HK-2 (cell line): ENCODE results near the gene PARP3.

Experiments used
- DNase-seq: peaks from one replicate; pipeline ENCODE4 v3.0.0-alpha.2; 2018; ENCODE audit not compliant: unreplicated experiment

Gene PARP3

GRCh38 chr3:51966922-51967383 is 24.8 kb downstream of the PARP3 start:
- no peak for DNase-seq

GRCh38 chr3:51967384-51968169 is 25.4 kb downstream of the PARP3 start, which contains the start of gene PCBP4:
TSS of gene PCBP4 (minus strand) at chr3:51967454. CDS start at chr3:51961240, 6,214 bp downstream.
- DNase-seq, result peak; percentile 57

DNA sequence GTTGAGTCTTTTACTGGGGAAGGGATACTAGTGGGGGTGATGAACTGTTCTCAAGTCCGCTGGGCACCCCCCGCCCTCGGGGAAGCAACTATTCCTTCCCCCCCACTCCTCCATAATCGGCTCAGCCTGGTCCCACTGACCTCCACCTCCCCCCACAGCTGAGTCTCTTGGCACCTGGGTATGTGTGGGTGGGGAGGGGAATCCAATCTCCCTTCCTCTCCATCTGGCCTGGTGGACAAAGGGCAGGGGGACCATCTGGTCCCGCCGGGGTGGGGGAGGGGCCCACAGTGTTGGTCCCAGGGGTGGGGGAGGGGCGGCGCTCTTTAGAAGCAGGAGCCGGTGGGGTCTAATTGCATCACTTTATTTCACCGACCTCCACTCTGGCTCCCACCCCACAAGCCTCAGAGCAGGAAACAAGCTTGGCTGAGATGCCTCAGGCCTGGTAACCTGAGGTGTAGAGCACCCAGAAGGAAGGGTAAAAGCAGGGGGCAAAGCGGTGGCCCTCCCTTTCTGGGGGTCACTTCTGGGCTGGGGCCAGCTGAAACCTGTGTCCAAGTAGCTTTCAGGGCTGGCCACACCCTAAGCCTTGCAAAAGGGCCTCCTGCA is 26.1 kb downstream of the PARP3 start:
- no peak for DNase-seq

- DNase-seq, result no peak
Observed at GRCh38 chr3:51968883-51969678, 26.9 kb downstream of the PARP3 start.

DNA sequence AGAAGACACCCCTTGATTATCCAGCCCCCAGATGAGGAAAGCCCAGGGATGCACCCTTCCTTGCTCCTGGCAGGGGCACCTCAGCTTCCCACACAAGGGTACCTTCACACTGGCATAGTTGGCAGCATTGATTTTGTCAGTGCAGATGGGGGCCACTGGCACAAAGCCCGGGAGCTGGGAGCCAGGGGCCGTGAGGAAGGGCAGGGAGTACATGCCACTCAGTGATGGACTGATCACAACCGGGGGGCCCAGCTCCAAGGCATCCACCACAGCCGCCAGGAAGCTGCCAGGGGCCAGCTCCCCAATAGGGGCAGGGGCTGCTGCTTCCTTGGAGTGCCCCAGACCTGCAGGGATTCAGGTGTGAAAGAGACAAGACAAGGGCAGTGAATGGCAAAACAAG is 27.7 kb downstream of the PARP3 start:
- no peak for DNase-seq

DNA sequence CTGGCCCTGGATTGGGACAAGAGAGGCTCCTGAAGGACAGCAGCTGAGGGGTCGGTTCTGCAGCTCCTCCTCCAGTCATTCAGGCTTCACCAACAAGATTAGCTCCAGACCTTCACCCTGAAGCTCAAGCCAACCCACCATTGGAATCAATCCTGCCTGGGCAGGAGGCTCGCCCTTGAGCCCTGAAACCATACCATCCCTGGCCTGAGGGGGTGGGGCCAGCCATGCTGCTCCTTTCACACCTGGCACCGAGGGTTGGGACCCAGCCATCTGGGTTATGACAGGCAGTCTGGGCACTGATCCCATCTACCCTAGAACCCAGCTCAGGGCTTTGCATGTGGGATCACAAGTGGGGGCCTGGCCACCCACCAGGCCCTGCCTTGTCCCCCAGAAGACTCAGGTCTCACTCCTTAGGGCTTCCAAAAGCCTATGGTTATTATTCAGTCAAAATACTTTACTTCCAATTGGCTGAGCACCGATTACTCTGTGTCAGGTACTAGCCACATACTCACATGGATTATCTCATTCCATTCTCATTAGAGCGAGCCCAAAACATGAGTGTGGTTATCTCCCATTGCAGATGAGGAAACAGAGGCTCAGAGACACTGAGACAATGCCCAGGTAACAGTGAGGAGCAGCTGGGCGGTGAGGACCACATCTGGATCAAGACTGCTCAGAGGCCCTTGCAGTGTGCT is 28.6 kb downstream of the PARP3 start:
- no peak for DNase-seq

- no peak for DNase-seq
Observed at GRCh38 chr3:51971350-51971749, 29.2 kb downstream of the PARP3 start.

GRCh38 chr3:51974277-51974962 is 32.3 kb downstream of the PARP3 start:
- peak; percentile 52 for DNase-seq

DNA sequence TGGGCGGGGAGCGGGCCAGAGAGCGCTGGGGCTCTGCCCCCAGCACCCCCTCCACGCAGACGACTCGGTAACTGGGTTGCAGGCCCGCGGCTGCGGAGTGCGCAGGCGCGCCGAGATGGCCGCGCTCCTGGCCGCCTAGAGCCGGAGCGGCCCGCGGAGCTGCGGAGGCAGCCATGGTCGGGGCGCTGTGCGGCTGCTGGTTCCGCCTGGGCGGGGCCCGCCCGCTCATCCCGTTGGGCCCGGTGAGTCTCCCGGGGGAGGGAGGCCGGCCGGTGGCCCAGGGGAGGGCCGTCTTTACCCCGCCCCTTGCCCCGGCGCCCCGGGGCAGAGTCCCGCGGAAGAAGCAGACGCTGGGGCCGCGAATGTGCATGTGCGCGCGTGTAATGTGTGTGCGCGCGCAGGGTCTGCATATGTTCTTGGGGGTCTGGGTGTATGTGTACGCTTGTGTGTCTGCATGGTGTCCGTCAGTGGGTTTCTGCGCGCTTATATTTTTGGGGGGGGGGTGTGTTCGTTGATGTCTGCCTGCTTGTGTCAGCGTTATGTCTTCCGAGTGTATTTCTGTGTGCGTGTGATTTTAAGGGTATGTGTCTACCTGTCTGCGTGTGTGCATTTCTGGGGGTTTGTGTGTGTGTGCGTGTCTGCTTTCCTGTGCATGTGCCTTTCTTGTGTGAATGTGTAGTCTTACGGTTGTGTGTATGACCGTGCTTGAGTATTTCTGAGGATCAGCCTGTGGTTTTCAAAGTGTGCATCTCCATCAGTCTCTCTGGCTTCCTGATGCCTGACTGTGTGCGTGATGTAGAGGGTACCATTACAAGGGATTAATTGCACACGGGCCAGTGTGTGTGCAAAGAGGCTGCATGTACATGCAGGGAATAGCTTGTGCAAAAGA is 33.0 kb downstream of the PARP3 start, which contains the start of gene ABHD14A:
ABHD14A (plus strand) TSS at position 102 of the 889 bp plus-strand sequence; CDS start at position 174, 72 bp downstream.
- no peak for DNase-seq

DNA sequence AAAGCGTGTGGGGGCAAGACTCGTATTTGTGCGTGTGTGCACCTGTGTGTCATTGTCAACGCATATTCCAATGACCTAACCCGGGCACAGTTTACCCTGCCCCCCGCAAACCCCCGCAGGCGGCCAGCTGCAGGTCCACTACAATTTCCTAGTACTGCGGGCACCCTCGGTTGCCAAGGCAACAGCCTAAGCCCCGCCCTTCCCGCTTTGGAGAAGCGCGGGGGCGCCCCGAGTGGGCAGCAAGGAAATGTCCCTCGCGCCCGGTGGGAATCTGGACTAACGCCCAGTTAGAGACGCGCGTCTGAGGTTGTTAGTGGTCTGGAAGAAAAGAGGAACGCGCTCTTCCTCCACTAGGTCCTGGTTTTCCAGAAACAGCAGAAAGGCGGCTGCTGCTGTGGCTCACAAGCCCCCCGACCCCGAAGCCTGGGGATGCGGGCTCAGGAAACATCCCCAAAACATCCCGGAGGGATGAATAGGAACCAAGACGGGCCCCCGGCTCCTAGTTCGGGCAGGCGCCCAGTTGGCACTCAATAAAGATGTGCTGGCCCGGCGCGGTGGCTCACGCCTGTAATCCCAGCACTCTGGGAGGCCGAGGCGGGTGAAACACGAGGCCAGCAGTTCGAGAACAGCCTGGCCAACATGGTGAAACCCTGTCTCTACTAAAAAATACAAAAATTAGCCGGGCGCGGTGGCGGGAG is 33.8 kb downstream of the PARP3 start:
- DNase-seq, result no peak

- DNase-seq, result no peak
Observed at GRCh38 chr3:51977446-51978142, 35.4 kb downstream of the PARP3 start.

DNA sequence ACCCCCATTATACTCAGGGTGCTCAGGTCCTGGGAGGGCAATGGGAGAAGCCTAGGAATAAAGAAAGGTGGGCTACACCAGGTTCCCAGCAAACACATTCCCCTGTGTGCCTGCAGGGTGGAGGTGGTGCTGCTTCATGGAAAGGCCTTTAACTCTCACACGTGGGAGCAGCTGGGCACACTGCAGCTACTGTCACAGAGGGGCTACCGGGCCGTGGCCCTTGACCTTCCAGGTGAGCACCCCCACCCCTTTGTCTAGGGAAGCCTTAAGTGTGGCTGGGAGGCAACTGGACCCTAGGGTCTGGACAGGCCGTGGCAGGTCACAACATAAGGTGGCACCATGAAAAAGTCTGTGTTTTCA is 36.0 kb downstream of the PARP3 start:
- no peak for DNase-seq

DNA sequence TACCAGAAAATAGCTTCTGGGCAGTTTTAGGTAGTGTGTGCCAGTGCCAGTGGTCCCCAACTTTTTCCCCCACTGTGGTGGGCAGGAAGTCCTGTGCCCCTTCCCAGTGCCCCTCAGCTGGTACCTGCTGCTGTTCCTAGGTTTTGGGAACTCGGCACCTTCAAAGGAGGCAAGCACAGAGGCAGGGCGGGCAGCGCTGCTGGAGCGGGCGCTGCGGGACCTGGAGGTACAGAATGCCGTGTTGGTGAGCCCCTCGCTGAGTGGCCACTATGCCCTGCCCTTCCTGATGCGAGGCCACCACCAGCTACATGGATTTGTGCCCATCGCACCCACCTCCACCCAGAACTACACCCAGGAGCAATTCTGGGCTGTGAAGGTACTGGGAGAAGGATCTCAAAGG is 38.1 kb downstream of the PARP3 start:
- no peak for DNase-seq

- peak; percentile 75 for DNase-seq
Observed at GRCh38 chr3:51982352-51982837, 40.2 kb downstream of the PARP3 start.

DNA sequence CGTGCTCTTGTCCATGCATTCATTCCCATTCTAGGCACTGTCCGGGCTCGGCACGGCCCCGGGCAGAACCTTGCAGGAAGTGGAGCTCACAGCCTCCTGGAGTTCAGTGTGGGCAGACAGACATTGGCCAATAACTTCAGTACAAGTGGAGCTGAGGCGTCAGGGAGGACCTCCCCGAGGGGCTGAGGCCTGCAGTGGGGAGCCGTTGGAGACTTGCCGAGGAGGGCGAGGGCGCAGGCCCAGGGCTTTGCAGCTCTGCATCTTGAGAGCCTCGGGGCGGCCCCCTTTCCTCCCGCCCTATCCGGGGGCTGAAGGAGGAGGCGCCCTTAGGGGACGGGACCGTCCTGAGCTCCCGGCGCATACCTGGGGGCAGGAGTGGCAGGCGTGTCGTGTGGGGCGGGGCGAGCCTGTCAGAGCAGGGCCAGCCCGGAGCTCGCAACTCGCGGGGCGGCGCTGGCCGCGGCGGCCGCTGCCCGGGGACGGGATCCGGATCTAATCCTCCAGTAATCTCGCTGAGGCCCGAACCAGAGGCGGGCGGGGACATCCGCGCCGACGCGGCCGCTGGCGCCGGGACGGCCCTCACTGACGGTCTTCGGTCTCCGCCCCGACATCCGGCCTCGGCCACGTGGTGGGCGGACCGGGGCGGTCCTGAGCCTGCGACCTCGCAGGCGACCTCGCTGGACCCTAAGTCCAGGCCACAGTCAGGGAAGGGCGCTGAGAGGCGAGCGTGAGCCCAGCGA is 40.8 kb downstream of the PARP3 start, which contains the start of gene ACY1:
ACY1 (plus strand) TSS at position 698 of the 740 bp plus-strand sequence. CDS start 530 bp downstream, outside the sequence.
- DNase-seq, result peak; percentile 84

DNA sequence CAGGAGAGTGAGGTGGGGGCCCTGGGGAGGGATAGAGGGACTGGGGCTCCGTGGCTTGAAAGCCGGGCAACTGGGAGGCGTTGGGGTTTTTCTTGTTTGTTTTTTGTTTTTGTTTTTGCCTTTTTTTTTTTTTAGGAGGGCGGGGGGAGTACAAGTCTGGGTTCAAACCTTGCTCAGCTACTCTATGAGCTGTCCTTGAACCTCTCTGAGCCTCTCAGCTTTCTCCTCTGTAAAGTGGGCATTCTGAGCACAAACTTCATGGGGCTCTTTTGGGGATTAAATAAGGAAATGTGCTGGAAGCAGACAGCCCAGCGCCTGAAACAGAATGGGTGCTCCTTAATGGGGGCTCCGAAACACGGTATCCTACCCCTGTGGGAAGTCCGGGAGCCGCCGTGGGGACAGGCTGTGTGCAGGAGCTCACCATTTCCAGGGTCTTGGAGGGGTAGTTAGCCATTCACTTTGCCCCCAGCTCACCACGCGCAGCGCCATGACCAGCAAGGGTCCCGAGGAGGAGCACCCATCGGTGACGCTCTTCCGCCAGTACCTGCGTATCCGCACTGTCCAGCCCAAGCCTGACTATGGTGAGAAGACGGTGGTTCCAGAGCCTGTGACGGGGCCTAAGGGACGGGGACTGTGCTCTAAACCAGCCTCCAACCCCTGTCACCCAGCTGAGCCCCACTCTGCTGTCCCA is 41.6 kb downstream of the PARP3 start:
- no peak for DNase-seq

DNA sequence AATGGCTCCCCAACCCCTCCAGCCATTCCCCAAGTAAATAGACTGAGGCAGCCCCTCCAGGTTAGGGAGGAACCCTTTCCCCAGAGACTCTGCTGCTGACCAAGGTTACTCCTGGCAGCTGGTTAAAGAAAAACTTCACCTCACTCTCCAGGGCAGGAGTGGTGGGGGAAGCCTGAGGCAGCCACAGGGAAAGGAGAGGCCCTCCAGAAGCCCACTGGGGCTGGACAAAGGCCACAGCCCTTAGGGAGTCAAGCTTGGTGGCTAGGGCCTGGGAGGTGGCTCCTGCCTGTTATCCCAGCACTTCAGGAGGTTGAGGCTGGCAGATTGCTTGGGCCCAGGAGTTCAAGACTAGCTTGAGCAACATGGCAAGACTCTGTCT is 42.1 kb downstream of the PARP3 start:
- DNase-seq, result no peak
